ENCODE data around the gene STEAP4. TPM values are rescaled to one million over a fixed set of nuclear protein-coding genes. Genes with fewer than 3 reads are reported as not detected.
"Not testable (repeated sequence)": the region's sequence is repeated elsewhere in the genome, so short reads cannot be mapped to it uniquely, and the experiment has no call there.

STEAP4 gene
- total RNA-seq, 3 donors from 2014 or later = 0.05 to 0.10 (median 0.05) TPM

DNA sequence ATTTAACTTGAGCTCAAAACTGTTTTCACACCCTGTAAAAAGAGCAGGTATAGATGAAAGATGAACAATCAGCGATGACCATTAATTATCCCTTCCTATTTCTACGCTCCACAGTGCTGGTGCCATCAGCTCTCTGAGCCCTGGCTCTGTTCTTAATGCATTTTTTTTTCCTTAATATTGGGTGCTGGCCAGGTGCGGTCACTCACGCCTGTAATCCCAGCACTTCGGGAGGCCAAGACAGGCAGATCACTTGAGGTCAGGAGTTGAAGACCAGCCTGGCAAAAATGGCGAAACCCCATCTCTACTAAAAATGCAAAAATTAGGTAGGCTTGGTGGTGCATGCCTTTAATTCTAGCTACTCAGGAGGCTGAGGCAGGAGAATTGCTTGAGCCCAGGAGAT, 4.2 kb downstream of the STEAP4 start:
- no peaks in the 10 kb centered on the region for H3K36me3 Mint-ChIP-seq (ENCODE audit: insufficient read depth)
- DNase-seq (no peak), ATAC-seq (no peak)
- peaks cover 3% of the 10 kb centered on the region for H3K4me1 Mint-ChIP-seq (ENCODE audit: low read depth)
- no peak overlapping the region for H3K4me3 Mint-ChIP-seq
- H3K27me3 Mint-ChIP-seq (ENCODE audit: low read depth) = peaks cover 20% of the 10 kb centered on the region
- no peaks in the 10 kb centered on the region for H3K9me3 Mint-ChIP-seq

GRCh38 chr7:88301924-88302323, 4.8 kb downstream of the STEAP4 start:
- peaks cover 18% of the 10 kb centered on the region for H3K27me3 Mint-ChIP-seq (ENCODE audit: low read depth)
- H3K4me1 Mint-ChIP-seq (ENCODE audit: low read depth) = peaks cover 3% of the 10 kb centered on the region
- DNase-seq (no peak), ATAC-seq (no peak)
- no peaks in the 10 kb centered on the region for H3K9me3 Mint-ChIP-seq
- H3K36me3 Mint-ChIP-seq (ENCODE audit: insufficient read depth) = no peaks in the 10 kb centered on the region
- H3K4me3 Mint-ChIP-seq = no peak overlapping the region

DNA sequence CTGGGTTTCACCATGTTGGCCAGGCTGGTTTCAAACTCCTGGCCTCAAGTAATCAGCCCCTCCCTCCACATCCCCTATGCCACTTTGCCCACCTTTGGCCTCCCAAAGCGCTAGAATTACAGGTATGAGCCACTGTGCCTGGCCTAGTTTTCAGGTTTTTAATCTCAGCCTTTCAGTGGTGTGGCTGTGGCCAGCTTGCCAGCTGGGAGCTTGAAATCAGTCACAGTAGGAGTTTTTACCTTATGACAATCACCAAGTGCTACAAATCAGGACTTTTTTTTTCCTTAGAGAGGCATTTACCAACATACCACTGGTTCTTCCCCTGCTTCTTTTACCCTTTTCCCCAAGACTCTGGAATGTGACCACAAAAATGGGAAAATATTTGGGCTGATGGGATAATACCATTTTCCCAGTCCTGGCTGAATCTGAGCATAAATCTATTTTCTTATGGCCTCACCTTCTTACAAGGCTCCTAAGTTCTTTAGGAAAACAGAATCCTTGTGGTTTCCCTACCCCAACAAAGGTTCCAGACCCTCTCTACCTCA, 6.2 kb downstream of the STEAP4 start:
- Mint-ChIP-seq H3K4me3 (no peak overlapping the region), H3K9me3 (no peaks in the 10 kb centered on the region), H3K4me1 (ENCODE audit: low read depth) (no peaks in the 10 kb centered on the region), H3K36me3 (ENCODE audit: insufficient read depth) (no peaks in the 10 kb centered on the region), H3K27me3 (ENCODE audit: low read depth) (peaks cover 5% of the 10 kb centered on the region)
- no peak for ATAC-seq
- DNase-seq = no peak

- no peak for ATAC-seq
- Mint-ChIP-seq H3K36me3 (ENCODE audit: insufficient read depth) (no peaks in the 10 kb centered on the region), H3K4me3 (no peak overlapping the region), H3K9me3 (no peaks in the 10 kb centered on the region), H3K27me3 (ENCODE audit: low read depth) (peaks cover 5% of the 10 kb centered on the region), H3K4me1 (ENCODE audit: low read depth) (no peaks in the 10 kb centered on the region)
- DNase-seq = no peak
Observed at GRCh38 chr7:88299126-88299525, 7.6 kb downstream of the STEAP4 start.

DNA sequence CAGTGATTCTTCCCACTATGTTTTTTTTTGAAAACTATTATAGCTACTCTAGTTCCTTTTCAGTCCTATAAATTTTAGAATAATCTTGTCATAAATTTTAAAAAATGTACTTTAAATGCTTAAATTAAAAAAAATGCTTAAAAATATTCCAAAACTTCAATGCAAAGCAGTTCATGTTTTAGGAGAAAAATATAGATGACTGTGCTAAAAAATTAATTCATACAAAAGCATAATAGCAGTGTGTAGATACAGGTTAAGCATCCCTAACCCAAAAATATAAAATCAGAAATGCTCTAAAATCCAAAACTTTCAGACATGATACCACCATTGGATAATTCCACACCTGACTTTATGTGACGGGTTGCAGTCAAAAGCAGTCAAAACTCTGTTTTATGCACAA, 12.8 kb downstream of the STEAP4 start:
- Mint-ChIP-seq H3K9me3 (no peaks in the 10 kb centered on the region), H3K27me3 (ENCODE audit: low read depth) (no peaks in the 10 kb centered on the region), H3K36me3 (ENCODE audit: insufficient read depth) (no peaks in the 10 kb centered on the region), H3K4me1 (ENCODE audit: low read depth) (no peaks in the 10 kb centered on the region), H3K4me3 (no peak overlapping the region)
- DNase-seq = no peak
- no peak for ATAC-seq

- no peaks in the 10 kb centered on the region for H3K4me1 Mint-ChIP-seq (ENCODE audit: low read depth)
- DNase-seq (no peak), ATAC-seq (no peak)
- no peaks in the 10 kb centered on the region for H3K9me3 Mint-ChIP-seq
- H3K27me3 Mint-ChIP-seq (ENCODE audit: low read depth) = no peaks in the 10 kb centered on the region
- no peak overlapping the region for H3K4me3 Mint-ChIP-seq
- no peaks in the 10 kb centered on the region for H3K36me3 Mint-ChIP-seq (ENCODE audit: insufficient read depth)
Observed at GRCh38 chr7:88291398-88292173, 15.1 kb downstream of the STEAP4 start.

DNA sequence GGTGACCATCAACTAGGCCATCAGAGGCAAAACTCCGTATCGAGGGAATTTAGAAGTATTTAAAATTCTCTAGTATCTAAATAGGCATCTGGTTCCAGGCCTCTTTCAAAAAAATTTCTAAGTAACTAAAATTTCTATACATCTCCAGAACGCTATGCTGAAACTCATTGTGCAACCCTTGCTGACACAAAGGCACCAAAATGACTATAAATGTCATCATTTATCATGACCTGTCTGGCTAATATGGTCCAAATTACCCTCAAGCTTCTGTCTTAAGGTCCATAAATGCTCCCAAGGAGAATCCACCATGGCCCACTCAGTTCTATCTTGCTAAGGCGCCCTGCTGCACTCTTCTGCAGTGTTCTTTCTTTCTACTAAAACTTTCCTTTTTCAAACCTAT, 16.2 kb downstream of the STEAP4 start:
- Mint-ChIP-seq H3K4me1 (ENCODE audit: low read depth) (no peaks in the 10 kb centered on the region), H3K36me3 (ENCODE audit: insufficient read depth) (no peaks in the 10 kb centered on the region), H3K4me3 (no peak overlapping the region), H3K9me3 (no peaks in the 10 kb centered on the region), H3K27me3 (ENCODE audit: low read depth) (no peaks in the 10 kb centered on the region)
- DNase-seq = no peak
- ATAC-seq = no peak

DNA sequence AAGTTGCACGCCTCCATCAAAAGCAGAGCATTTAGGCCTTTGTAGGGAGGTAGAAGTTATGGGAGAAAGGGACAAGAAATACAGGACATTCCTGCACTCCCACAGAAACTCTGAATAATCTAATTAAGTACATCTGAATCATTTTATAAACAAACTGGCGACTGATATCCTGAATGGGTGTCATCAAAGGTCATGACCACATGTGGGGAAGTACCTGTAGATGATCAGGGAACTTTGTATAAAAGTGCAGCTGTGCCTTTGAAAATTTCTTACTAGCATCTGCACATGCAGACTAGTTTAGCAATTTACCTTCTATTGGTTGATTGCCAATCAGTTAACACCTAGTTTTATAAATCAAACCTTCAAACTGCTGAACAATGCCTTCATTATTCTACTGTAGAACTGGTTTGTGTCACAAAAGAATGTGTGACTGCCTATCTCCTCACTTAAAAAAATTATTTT, 17.1 kb downstream of the STEAP4 start:
- Mint-ChIP-seq H3K4me1 (ENCODE audit: low read depth) (no peaks in the 10 kb centered on the region), H3K9me3 (no peaks in the 10 kb centered on the region), H3K4me3 (no peak overlapping the region), H3K36me3 (ENCODE audit: insufficient read depth) (no peaks in the 10 kb centered on the region), H3K27me3 (ENCODE audit: low read depth) (no peaks in the 10 kb centered on the region)
- ATAC-seq = no peak
- DNase-seq = no peak

DNA sequence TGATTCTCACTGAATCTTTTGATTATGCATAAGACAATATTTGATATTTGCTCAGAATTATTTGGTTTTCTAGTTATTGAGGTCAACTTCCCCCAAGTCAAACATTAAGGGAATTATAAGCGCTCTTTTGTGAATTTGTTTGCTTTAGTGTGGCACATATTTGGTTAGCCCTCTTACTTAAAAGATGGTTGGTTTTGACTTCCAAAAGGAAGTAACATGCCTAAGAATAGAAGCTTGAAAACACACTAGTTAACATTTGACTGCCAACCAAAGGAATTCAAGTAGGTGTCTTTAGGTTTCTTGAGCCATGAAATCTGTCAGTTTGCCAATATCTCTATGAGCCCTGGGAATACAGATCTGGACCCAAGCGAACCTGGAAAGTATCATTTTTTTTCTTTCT, 24.9 kb downstream of the STEAP4 start:
- H3K27me3 Mint-ChIP-seq (ENCODE audit: low read depth) = peaks cover 13% of the 10 kb centered on the region
- no peaks in the 10 kb centered on the region for H3K9me3 Mint-ChIP-seq
- H3K4me1 Mint-ChIP-seq (ENCODE audit: low read depth) = no peaks in the 10 kb centered on the region
- DNase-seq = no peak
- H3K36me3 Mint-ChIP-seq (ENCODE audit: insufficient read depth) = no peaks in the 10 kb centered on the region
- ATAC-seq = no peak
- H3K4me3 Mint-ChIP-seq = no peak overlapping the region

DNA sequence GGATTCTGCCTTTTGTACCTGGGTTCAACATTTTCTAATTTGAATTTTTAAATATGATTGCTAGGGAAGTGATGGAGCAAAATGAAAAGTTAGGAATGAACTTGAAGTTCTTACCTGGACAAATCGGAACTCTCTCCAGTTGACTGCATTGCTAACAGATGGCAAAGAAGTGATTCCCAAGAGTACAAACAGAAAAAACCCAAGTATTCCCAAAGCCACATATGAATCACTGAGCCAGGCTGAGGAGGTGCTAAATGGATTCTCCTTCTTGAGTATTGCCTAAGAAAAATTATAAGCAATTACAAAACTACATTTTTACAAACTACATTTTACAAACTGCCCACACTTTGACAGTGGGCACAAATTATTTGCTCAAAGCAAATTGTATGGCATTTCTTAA, 25.9 kb downstream of the STEAP4 start:
- Mint-ChIP-seq H3K4me3 (no peak overlapping the region), H3K27me3 (ENCODE audit: low read depth) (peaks cover 13% of the 10 kb centered on the region), H3K9me3 (no peaks in the 10 kb centered on the region), H3K36me3 (ENCODE audit: insufficient read depth) (no peaks in the 10 kb centered on the region), H3K4me1 (ENCODE audit: low read depth) (no peaks in the 10 kb centered on the region)
- ATAC-seq = no peak
- DNase-seq = no peak

GRCh38 chr7:88279323-88279722, 27.4 kb downstream of the STEAP4 start:
- no peak overlapping the region for H3K4me3 Mint-ChIP-seq
- H3K4me1 Mint-ChIP-seq (ENCODE audit: low read depth) = no peaks in the 10 kb centered on the region
- ATAC-seq (no peak), DNase-seq (no peak)
- H3K9me3 Mint-ChIP-seq = no peaks in the 10 kb centered on the region
- no peaks in the 10 kb centered on the region for H3K36me3 Mint-ChIP-seq (ENCODE audit: insufficient read depth)
- H3K27me3 Mint-ChIP-seq (ENCODE audit: low read depth) = peaks cover 13% of the 10 kb centered on the region

DNA sequence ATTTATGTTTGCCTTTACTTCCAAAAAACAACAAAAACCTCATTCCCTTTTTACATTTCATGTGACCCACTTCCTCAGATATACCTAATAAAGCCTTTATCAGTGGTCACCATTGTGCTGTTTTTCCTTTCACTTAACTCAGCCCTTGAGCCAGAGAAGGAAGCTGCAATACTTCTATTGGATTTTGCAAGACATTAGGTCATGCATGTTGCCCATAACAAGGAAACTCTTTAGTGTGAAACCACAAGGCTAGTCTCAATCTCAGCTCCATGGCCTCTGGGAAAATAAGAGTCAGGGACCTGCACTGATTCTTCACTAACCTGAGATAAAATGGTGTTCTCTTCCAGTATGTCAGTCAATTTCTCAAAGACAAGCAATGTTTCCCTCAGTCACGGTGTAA, 27.8 kb downstream of the STEAP4 start:
- ATAC-seq = no peak
- no peak for DNase-seq
- H3K36me3 Mint-ChIP-seq (ENCODE audit: insufficient read depth) = no peaks in the 10 kb centered on the region
- no peaks in the 10 kb centered on the region for H3K4me1 Mint-ChIP-seq (ENCODE audit: low read depth)
- H3K4me3 Mint-ChIP-seq = no peak overlapping the region
- H3K9me3 Mint-ChIP-seq = no peaks in the 10 kb centered on the region
- peaks cover 11% of the 10 kb centered on the region for H3K27me3 Mint-ChIP-seq (ENCODE audit: low read depth)

- no peaks in the 10 kb centered on the region for H3K9me3 Mint-ChIP-seq
- H3K27me3 Mint-ChIP-seq (ENCODE audit: low read depth) = peaks cover 2% of the 10 kb centered on the region
- no peaks in the 10 kb centered on the region for H3K4me1 Mint-ChIP-seq (ENCODE audit: low read depth)
- H3K4me3 Mint-ChIP-seq = no peak overlapping the region
- no peak for ATAC-seq
- no peaks in the 10 kb centered on the region for H3K36me3 Mint-ChIP-seq (ENCODE audit: insufficient read depth)
- no peak for DNase-seq
Observed at GRCh38 chr7:88276605-88277153, 30.0 kb downstream of the STEAP4 start.

DNA sequence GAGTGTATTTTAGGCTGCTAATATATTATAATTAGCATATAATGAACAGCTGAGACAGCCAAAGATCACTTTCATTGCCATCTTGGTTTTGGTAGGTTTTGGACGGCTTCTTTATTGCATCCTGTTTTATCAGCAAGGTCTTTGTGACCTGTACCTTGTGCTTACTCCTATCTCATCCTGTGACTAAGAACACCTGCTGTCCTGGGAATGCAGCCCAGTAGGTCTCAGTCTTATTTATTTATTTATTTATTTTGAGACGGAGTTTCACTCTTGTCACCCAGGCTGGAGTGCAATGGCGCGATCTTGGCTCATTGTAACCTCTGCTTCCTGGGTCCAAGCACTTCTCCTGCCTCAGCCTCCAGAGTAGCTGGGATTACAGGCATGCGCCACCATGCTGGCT, 31.8 kb downstream of the STEAP4 start:
- H3K36me3 Mint-ChIP-seq (ENCODE audit: insufficient read depth) = not testable (repeated sequence)

GRCh38 chr7:88269586-88269985, 37.1 kb downstream of the STEAP4 start:
- Mint-ChIP-seq H3K36me3 (ENCODE audit: insufficient read depth) (no peaks in the 10 kb centered on the region), H3K4me3 (no peak overlapping the region)

More for the DNA sequence above, 31.8 kb downstream of the STEAP4 start:
- H3K27me3 Mint-ChIP-seq (ENCODE audit: low read depth); DNase-seq; H3K4me1 Mint-ChIP-seq (ENCODE audit: low read depth); ATAC-seq; H3K4me3 Mint-ChIP-seq; H3K9me3 Mint-ChIP-seq: not testable (repeated sequence)

More at GRCh38 chr7:88269586-88269985, 37.1 kb downstream of the STEAP4 start:
- no peak for DNase-seq
- Mint-ChIP-seq H3K4me1 (ENCODE audit: low read depth) (no peaks in the 10 kb centered on the region), H3K9me3 (no peaks in the 10 kb centered on the region), H3K27me3 (ENCODE audit: low read depth) (no peaks in the 10 kb centered on the region)
- ATAC-seq = no peak

Measured in activated T-cell treated with anti-CD3 and anti-CD28 coated beads, Interleukin-2, amount 50 U/mL, for 4 hours (primary cell).